Keratinocyte (primary cell): Measurements from ENCODE around the gene LAMP1. TPM values are rescaled to one million over a fixed set of nuclear protein-coding genes. Genes with fewer than 3 reads are reported as not detected.

Experiments
- DNase-seq: peaks from one replicate; pipeline ENCODE4 v3.0.0-alpha.2; 2011; ENCODE audit warnings: low read depth, missing footprints, low spot score
- FAIRE-seq: peaks from 2 replicates; lab custom pipeline; 2011; peaks lifted over from hg19 to GRCh38; lab: Jason Lieb, UNC
- H2AFZ ChIP-seq: 2 replicates; pipeline ENCODE4 v1.6.0; 2012; ENCODE audit warnings: low read length, control low read depth, inconsistent platforms; ENCODE audit not compliant: control insufficient read depth
- H3K27ac ChIP-seq: 2 replicates; pipeline ENCODE4 v1.5.1; 2011; ENCODE audit warnings: low read length; ENCODE audit not compliant: control insufficient read depth, insufficient read depth
- H3K27me3 ChIP-seq: 3 replicates; pipeline ENCODE4 v1.6.0; 2011; ENCODE audit warnings: low read length; ENCODE audit not compliant: control insufficient read depth, insufficient read depth; ENCODE audit errors: extremely low read depth
- H3K36me3 ChIP-seq, 2 experiments: 2 replicates in 1 of 2; 3 replicates in 1 of 2; pipeline ENCODE4 v1.5.1; 2011; ENCODE audit warnings: low read length in 2 of 2, mild to moderate bottlenecking in 1 of 2; ENCODE audit not compliant: control insufficient read depth in 2 of 2, insufficient read depth in 2 of 2; ENCODE audit errors: extremely low read depth in 1 of 2
- H3K4me1 ChIP-seq: 3 replicates; pipeline ENCODE4 v1.5.1; 2011; ENCODE audit warnings: low read length; ENCODE audit not compliant: control insufficient read depth, insufficient read depth; ENCODE audit errors: extremely low read depth
- H3K4me2 ChIP-seq: 3 replicates; pipeline ENCODE4 v1.6.0; 2011; ENCODE audit warnings: low read depth, low read length; ENCODE audit not compliant: control insufficient read depth, insufficient read depth; ENCODE audit errors: extremely low read depth
- H3K4me3 ChIP-seq, 3 experiments: fragments of 200-600 bp in 1 of 3; sonication (generic) in 1 of 3; 2 replicates in 2 of 3; 3 replicates in 1 of 3; pipeline ENCODE4 v1.5.1; 2011 to 2016; ENCODE audit warnings: low read length in 3 of 3, mild to moderate bottlenecking in 3 of 3, control low read depth in 2 of 3, inconsistent platforms in 1 of 3, low read depth in 1 of 3, mixed read lengths in 1 of 3, mixed run types in 1 of 3, moderate library complexity in 1 of 3; ENCODE audit not compliant: control insufficient read depth in 2 of 3, insufficient read depth in 2 of 3; ENCODE audit errors: extremely low read depth in 1 of 3
- H3K79me2 ChIP-seq: 2 replicates; pipeline ENCODE4 v1.6.0; 2012; ENCODE audit warnings: low read length; ENCODE audit not compliant: control insufficient read depth, insufficient read depth
- H3K9ac ChIP-seq: 3 replicates; pipeline ENCODE4 v1.6.0; 2011; ENCODE audit warnings: low read length; ENCODE audit not compliant: control insufficient read depth, insufficient read depth; ENCODE audit errors: extremely low read depth
- H3K9me1 ChIP-seq: 3 replicates; pipeline ENCODE4 v1.6.0; 2011; ENCODE audit warnings: low read length; ENCODE audit not compliant: control insufficient read depth, insufficient read depth; ENCODE audit errors: extremely low read depth
- H3K9me3 ChIP-seq: 2 replicates; pipeline ENCODE4 v1.5.1; 2012; ENCODE audit warnings: low read depth, low read length; ENCODE audit not compliant: control insufficient read depth
- H4K20me1 ChIP-seq: 3 replicates; pipeline ENCODE4 v1.6.0; 2011; ENCODE audit warnings: low read length; ENCODE audit not compliant: control insufficient read depth, insufficient read depth; ENCODE audit errors: extremely low read depth
- EZH2 ChIP-seq: IDR thresholded peaks from one replicate; pipeline ENCODE4 v1.6.1; 2012; ENCODE audit warnings: inconsistent platforms, mild to moderate bottlenecking, low read length, moderate library complexity
- dilution Hi-C: fragments of 300-500 bp; cut with MboI; formaldehyde crosslinking; loops from one replicate; pipeline ENCODE4 v1.7.0; 2020; ENCODE audit warnings: low sequenced_read_pairs; ENCODE audit not compliant: extremely low pct_ligation_motif_present
- polyA plus RNA-seq, 5 experiments: library from polyadenylated mRNA; depleted of rRNA in 3 of 5; stranded (reverse) in 3 of 5; stranded (forward) in 1 of 5; unstranded in 1 of 5; fragments of >200 nt; gene quantifications; 1 replicate in 1 of 5; 2 replicates in 3 of 5; 3 replicates in 1 of 5; pipeline versions ENCODE4 v1.2.1 to v1.2.3, GENCODE V29; 2011 to 2012; ENCODE audit warnings: missing spikeins in 2 of 5, low read depth in 1 of 5, low replicate concordance in 1 of 5
- TF ChIP-seq, protein P1 (sequence below), 3 experiments: IDR thresholded peaks in 1 of 3; conservative IDR thresholded peaks in 1 of 3; optimal IDR thresholded peaks in 1 of 3; 2 replicates in 2 of 3; 3 replicates in 1 of 3; pipeline versions ENCODE3 to v1.5.1; 2011; ENCODE audit warnings: low read length in 3 of 3, mild to moderate bottlenecking in 3 of 3, moderate library complexity in 2 of 3, control low read depth in 1 of 3, inconsistent platforms in 1 of 3; ENCODE audit not compliant: insufficient read depth in 2 of 3; ENCODE audit errors: extremely low read depth in 1 of 3

Gene LAMP1
- polyA plus RNA-seq, 1 donor (not counting 4 experiments of a cell fraction or from before 2014, with no cell fraction given), result 202 TPM

- FAIRE-seq (no peak), DNase-seq (no peak)
- Histone ChIP-seq H3K27ac (no peak overlapping the region), H3K9ac (no peak overlapping the region), H4K20me1 (no peaks in the 10 kb centered on the region), H3K27me3 (no peaks in the 10 kb centered on the region), H2AFZ (no peak overlapping the region), H3K4me2 (no peak overlapping the region), H3K79me2 (no peaks in the 10 kb centered on the region), H3K9me3 (no peaks in the 10 kb centered on the region), H3K4me1 (peaks cover 4% of the 10 kb centered on the region), H3K9me1 (no peaks in the 10 kb centered on the region), H3K36me3 (no peaks in the 10 kb centered on the region), H3K4me3 (no peak overlapping the region)
- no peak for TF ChIP-seq EZH2
- TF ChIP-seq, protein P1, sequence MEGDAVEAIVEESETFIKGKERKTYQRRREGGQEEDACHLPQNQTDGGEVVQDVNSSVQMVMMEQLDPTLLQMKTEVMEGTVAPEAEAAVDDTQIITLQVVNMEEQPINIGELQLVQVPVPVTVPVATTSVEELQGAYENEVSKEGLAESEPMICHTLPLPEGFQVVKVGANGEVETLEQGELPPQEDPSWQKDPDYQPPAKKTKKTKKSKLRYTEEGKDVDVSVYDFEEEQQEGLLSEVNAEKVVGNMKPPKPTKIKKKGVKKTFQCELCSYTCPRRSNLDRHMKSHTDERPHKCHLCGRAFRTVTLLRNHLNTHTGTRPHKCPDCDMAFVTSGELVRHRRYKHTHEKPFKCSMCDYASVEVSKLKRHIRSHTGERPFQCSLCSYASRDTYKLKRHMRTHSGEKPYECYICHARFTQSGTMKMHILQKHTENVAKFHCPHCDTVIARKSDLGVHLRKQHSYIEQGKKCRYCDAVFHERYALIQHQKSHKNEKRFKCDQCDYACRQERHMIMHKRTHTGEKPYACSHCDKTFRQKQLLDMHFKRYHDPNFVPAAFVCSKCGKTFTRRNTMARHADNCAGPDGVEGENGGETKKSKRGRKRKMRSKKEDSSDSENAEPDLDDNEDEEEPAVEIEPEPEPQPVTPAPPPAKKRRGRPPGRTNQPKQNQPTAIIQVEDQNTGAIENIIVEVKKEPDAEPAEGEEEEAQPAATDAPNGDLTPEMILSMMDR (optimal IDR thresholded peaks at IDR 0.05 in 1 of 3, IDR thresholded peaks at IDR 0.05 in 1 of 3, conservative IDR thresholded peaks at IDR 0.05 in 1 of 3; ENCODE audit: extremely low read depth in 1 of 3, insufficient read depth in 2 of 3, low read length in 3 of 3), result no peak
- dilution Hi-C loops, result no loop called here
These were observed 58.0 kb downstream of the LAMP1 start for GRCh38 chr13:113354831-113355610.

DNA sequence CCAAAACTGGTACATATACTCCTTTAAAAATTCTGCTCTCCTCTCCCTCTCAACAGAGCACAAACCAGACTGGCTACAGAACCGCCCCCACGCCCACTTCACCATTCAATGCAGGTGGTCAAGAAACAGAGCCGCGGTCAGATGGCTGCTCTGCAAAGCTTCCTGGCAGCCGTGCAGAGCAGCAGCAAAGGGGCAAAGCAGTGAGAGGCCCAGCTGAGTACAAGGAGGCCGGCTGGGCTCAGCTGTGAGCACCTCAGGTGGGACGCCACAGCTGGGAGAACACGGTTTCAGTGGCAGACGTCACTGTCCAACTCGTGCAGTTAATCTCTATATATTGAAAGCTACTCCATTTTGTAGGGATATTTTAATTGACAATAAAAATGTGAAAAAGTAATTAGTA is 58.6 kb downstream of the LAMP1 start:
- Histone ChIP-seq H3K9ac (no peak overlapping the region), H3K27me3 (no peaks in the 10 kb centered on the region), H3K4me1 (no peaks in the 10 kb centered on the region), H2AFZ (no peak overlapping the region), H4K20me1 (no peaks in the 10 kb centered on the region), H3K9me3 (no peaks in the 10 kb centered on the region), H3K4me2 (no peak overlapping the region), H3K4me3 (no peak overlapping the region), H3K9me1 (no peaks in the 10 kb centered on the region), H3K27ac (no peak overlapping the region), H3K36me3 (no peaks in the 10 kb centered on the region), H3K79me2 (no peaks in the 10 kb centered on the region)
- no peak for DNase-seq
- dilution Hi-C loops, result no loop called here
- no peak for FAIRE-seq
- TF ChIP-seq, protein P1 (optimal IDR thresholded peaks at IDR 0.05 in 1 of 3, IDR thresholded peaks at IDR 0.05 in 1 of 3, conservative IDR thresholded peaks at IDR 0.05 in 1 of 3; ENCODE audit: extremely low read depth in 1 of 3, insufficient read depth in 2 of 3, low read length in 3 of 3), result no peak
- TF ChIP-seq EZH2, result no peak
